Heart left ventricle (tissue), 16 donors: ENCODE measurements around the gene RIC8B. TPM values are rescaled to one million over a fixed set of nuclear protein-coding genes. Genes with fewer than 3 reads are reported as not detected.
A peak's percentile ranks its signal among the peaks of the same experiment; 100 is the strongest.
"Not testable (repeated sequence)": the region's sequence is repeated elsewhere in the genome, so short reads cannot be mapped to it uniquely, and the experiment has no call there.

Experiments used
- ATAC-seq, 4 donors: fragments of 200-7000 bp; cut with Tn5 transposase; one replicate each; pipeline ENCODE4 v1.9.1; 2020 to 2022; ENCODE audit warnings: moderate library complexity in 4 of 4, mild to moderate bottlenecking in 3 of 4, moderate number of reproducible peaks in 1 of 4
- DNase-seq, 5 donors: peaks; one replicate each; pipeline ENCODE4 v3.0.0-alpha.2; 2020
- H3K27ac ChIP-seq, 12 donors: fragments of 200-600 bp; sonication (generic) in 4 of 12; one replicate each; pipeline versions ENCODE4 v1.5.0 to v1.8.0; 2016 to 2022; ENCODE audit warnings: mild to moderate bottlenecking in 2 of 12
- H3K27me3 ChIP-seq, 9 donors: fragments of 200-600 bp; sonication (generic) in 2 of 9; one replicate each; pipeline versions ENCODE4 v1.5.1 to v1.8.0; 2016 to 2022; ENCODE audit warnings: mild to moderate bottlenecking in 3 of 9
- H3K36me3 ChIP-seq, 9 donors: fragments of 200-600 bp; sonication (generic) in 2 of 9; one replicate each; pipeline versions ENCODE4 v1.5.0 to v1.8.0; 2018 to 2022; ENCODE audit warnings: mild to moderate bottlenecking in 2 of 9
- H3K4me1 ChIP-seq, 12 donors: fragments of 200-600 bp; sonication (generic) in 4 of 12; one replicate each; pipeline versions ENCODE4 v1.5.0 to v1.8.0; 2016 to 2022; ENCODE audit warnings: mild to moderate bottlenecking in 3 of 12
- H3K4me3 ChIP-seq, 12 donors: fragments of 200-600 bp; sonication (generic) in 4 of 12; one replicate each; pipeline versions ENCODE4 v1.5.0 to v1.8.0; 2017 to 2022; ENCODE audit warnings: mild to moderate bottlenecking in 9 of 12, moderate library complexity in 4 of 12
- H3K9me3 ChIP-seq, 12 donors: fragments of 200-600 bp; sonication (generic) in 4 of 12; one replicate each; pipeline versions ENCODE4 v1.5.0 to v1.8.0; 2016 to 2022; ENCODE audit warnings: mild to moderate bottlenecking in 1 of 12
- POLR2A ChIP-seq, 2 donors: fragments of 450-650 bp; IDR thresholded peaks; one replicate each; pipeline ENCODE4 v1.6.1; 2017; ENCODE audit warnings: antibody characterized with exemption in 2 of 2, mild to moderate bottlenecking in 2 of 2, moderate library complexity in 2 of 2
- WGBS, 4 donors: extraction: QIAGEN DNeasy Blood & Tissue Kit in 2 of 4; methylation state at CpG; one replicate each; pipeline versions ENCODE4 v1.1.5 to v1.1.7; 2013 to 2018; 5-methylcytosine and 5-hydroxymethylcytosine counted together
- intact Hi-C, 10 donors: fragments of 100-400 bp; cut with DNase I; formaldehyde crosslinking; loops; one replicate each; pipeline versions ENCODE4 v1.11.1 to v1.14.2; 2022
- long read RNA-seq, 3 donors: library from polyadenylated mRNA; unstranded; transcript quantifications; one replicate each; pipeline ENCODE4 v2.0.0, GENCODE V29; 2020 to 2021
- polyA plus RNA-seq, 2 donors: library from polyadenylated mRNA; stranded (reverse); fragments of 200-250 nt; gene quantifications; one replicate each; pipeline ENCODE4 v1.2.3, GENCODE V29; 2013
- total RNA-seq, 9 donors: library from RNA; depleted of rRNA in 2 of 9; stranded (reverse); fragments of >200 nt in 2 of 9; fragmentation: NEBNext Ultra II Directional in 3 of 9; extraction: Animal tissue kit (Norgen Biotek cat#: 25700) in 3 of 9; gene quantifications; one replicate each; pipeline versions ENCODE4 v1.1.0 to v1.2.4, GENCODE V29; 2016 to 2023
- TF ChIP-seq, protein P1 (sequence below), 12 donors: fragments of 200-600 bp; sonication (generic) in 4 of 12; IDR thresholded peaks; one replicate each; pipeline versions ENCODE4 v1.5.0 to v1.8.0; 2018 to 2022; ENCODE audit warnings: antibody characterized with exemption in 12 of 12, mild to moderate bottlenecking in 5 of 12
- donor health status: ischemic (EF 13 %, LVEDD 7.1; RV severe dilation, severe dysfunction).
- donor health status: healthy with polysubstance abuse.
- donor health status: DM: no; HTN: yes; CAD: no.
- donor health status: DM: no; HTN: no; CAD: no.
- donor health status: ischemic (EF 25% LVEDD 6.9; RV normal size, moderate dysfunction).
- donor health status: ischemic (EF 25% LVEDD 5.7; RV mildly dilated, moderate dysfunction).
- donor health status: healthy.
- donor health status: DM: yes; HTN: yes; CAD: no.
- donor health status: ischemic (EF 35%, LVEDD 5.7; RV mildly dilated, moderate dysfunction).
- donor health status: nonischemic (EF 11% LVEDD 7.7; RV severe dilation, severe dysfunction).
- donor health status: DM: yes; HTN: yes; CAD: no.
- donor health status: PGD.
- donor health status: ischemic (EF 29% LVEDD 5.4; RV normal size, mild dysfunction).
- donor health status: nonischemic (EF 23%, LVEDD 6.1; RV moderate dilation, normal function).

Gene RIC8B, protein sequence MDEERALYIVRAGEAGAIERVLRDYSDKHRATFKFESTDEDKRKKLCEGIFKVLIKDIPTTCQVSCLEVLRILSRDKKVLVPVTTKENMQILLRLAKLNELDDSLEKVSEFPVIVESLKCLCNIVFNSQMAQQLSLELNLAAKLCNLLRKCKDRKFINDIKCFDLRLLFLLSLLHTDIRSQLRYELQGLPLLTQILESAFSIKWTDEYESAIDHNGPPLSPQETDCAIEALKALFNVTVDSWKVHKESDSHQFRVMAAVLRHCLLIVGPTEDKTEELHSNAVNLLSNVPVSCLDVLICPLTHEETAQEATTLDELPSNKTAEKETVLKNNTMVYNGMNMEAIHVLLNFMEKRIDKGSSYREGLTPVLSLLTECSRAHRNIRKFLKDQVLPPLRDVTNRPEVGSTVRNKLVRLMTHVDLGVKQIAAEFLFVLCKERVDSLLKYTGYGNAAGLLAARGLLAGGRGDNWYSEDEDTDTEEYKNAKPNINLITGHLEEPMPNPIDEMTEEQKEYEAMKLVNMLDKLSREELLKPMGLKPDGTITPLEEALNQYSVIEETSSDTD
- total RNA-seq: 10 to 100 TPM; 14.2 to 27.5 (median 22.8) TPM
- 10 to 100 TPM in 1 of 2 donors, 1 to 10 TPM in 1; 6.1 to 11.9 TPM for polyA plus RNA-seq
- long read RNA-seq, donor 1, full-length matches to known transcripts: 27 of 38 reads
- long read RNA-seq, donor 1, partial matches to known transcripts: 3 of 38 reads
- long read RNA-seq, donor 1, other reads (novel, unspliced or antisense): 8 of 38 reads
- long read RNA-seq, donor 2, full-length matches to known transcripts: 28 of 39 reads
- long read RNA-seq, donor 2, partial matches to known transcripts: 4 of 39 reads
- long read RNA-seq, donor 2, other reads (novel, unspliced or antisense): 7 of 39 reads
- long read RNA-seq, donor 3, full-length matches to known transcripts: 19 of 31 reads
- long read RNA-seq, donor 3, partial matches to known transcripts: 6 of 31 reads
- long read RNA-seq, donor 3, other reads (novel, unspliced or antisense): 6 of 31 reads

DNA sequence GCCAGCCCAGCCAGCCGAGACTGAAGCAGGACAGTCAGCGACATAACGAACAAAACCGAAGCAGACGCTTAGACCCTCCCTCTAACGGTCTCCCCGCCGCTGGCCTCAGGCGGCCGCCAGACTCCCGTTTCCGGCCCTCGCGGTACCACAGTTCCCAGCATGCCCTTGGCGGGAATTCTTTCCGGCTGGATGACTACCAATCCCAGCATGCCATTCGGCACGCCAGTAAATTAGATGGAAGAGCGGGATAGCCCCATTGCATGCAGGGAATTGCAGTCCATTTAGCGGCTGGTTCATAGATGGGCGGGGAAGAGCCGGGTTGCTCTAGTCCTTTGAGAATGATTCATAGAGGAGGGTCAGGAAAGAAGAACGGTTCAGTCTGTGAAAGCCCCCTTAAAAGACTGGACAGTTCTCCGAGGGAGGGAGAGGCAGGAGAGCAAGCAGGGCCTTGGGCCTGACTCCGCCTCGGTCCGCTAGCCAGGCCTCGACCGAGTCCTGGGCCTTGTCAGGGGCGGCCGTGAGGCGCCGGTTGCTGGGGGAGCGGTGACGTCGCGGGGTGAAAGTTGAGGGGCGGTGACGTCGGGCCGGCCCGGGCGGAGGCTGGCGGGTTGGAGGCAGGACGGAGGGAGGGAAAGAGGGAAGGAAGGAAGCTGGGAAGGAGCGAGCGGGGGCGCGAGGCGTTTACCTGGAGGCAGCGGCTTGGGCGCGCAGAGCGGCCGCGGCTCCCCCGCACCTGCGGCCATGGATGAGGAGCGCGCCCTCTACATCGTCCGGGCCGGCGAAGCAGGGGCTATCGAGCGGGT, at the start of gene RIC8B:
Gene RIC8B, plus strand, starts transcription at position 678 of the 803 bp plus-strand sequence. Its CDS starts 64 bp downstream, at position 742.
- no peaks in the 10 kb centered on the region for H3K27me3 ChIP-seq
- H3K9me3 ChIP-seq: no peaks in the 10 kb centered on the region
- H3K4me3 ChIP-seq: peak within 1 kb of the TSS; percentile 75 to 97 (median 90)
- ATAC-seq: peak; percentile 97 to 98 (median 97)
- TF ChIP-seq, protein P1, sequence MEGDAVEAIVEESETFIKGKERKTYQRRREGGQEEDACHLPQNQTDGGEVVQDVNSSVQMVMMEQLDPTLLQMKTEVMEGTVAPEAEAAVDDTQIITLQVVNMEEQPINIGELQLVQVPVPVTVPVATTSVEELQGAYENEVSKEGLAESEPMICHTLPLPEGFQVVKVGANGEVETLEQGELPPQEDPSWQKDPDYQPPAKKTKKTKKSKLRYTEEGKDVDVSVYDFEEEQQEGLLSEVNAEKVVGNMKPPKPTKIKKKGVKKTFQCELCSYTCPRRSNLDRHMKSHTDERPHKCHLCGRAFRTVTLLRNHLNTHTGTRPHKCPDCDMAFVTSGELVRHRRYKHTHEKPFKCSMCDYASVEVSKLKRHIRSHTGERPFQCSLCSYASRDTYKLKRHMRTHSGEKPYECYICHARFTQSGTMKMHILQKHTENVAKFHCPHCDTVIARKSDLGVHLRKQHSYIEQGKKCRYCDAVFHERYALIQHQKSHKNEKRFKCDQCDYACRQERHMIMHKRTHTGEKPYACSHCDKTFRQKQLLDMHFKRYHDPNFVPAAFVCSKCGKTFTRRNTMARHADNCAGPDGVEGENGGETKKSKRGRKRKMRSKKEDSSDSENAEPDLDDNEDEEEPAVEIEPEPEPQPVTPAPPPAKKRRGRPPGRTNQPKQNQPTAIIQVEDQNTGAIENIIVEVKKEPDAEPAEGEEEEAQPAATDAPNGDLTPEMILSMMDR (IDR thresholded peaks at IDR 0.05): peak in 1 of 12 donors; percentile 13
- TF ChIP-seq POLR2A (IDR thresholded peaks at IDR 0.05): peak in 1 of 2 donors; percentile 74
- H3K4me1 ChIP-seq: peaks cover 5 to 31% (median 13%) of the 10 kb centered on the region in 12 donors
- DNase-seq: peak; percentile 96 to 97 (median 97)
- intact Hi-C loops: loop anchor here in 4 of 10 donors (2.0 to 10.0 kb wide), 3 partner anchors 67 to 181 kb away; partner anchors contain the start of gene TMEM263 (in 1 of the 4)
- no peaks in the 10 kb centered on the region for H3K36me3 ChIP-seq
- WGBS, 4 donors: 0 to 1% (median 0%) methylated on average over 60 to 66 of the region's 66 CpGs
- peak within 1 kb of the TSS; percentile 71 to 99 (median 96) for H3K27ac ChIP-seq

GRCh38 chr12:106724934-106725333, 49.5 kb upstream of the RIC8B start:
- ATAC-seq (no peak), DNase-seq (no peak)
- no peaks in the 10 kb centered on the region for H3K36me3 ChIP-seq
- WGBS, 4 donors: 86 to 94% (median 94%) methylated on average over 6 of the region's 6 CpGs
- intact Hi-C loops: no loop called here
- TF ChIP-seq, protein P1 (IDR thresholded peaks at IDR 0.05): no peak
- TF ChIP-seq POLR2A (IDR thresholded peaks at IDR 0.05): no peak
- H3K27ac ChIP-seq: no peak overlapping the region
- peaks cover 0 to 5% (median 0%) of the 10 kb centered on the region in 12 donors for H3K4me1 ChIP-seq
- H3K4me3 ChIP-seq: no peak overlapping the region
- H3K9me3 ChIP-seq: peaks cover 0 to 4% (median 0%) of the 10 kb centered on the region in 12 donors
- H3K27me3 ChIP-seq: no peaks in the 10 kb centered on the region

GRCh38 chr12:106726603-106727202, 47.8 kb upstream of the RIC8B start:
- H3K27me3 ChIP-seq, H3K4me1 ChIP-seq, H3K27ac ChIP-seq, ATAC-seq, H3K9me3 ChIP-seq, DNase-seq, intact Hi-C loops, H3K4me3 ChIP-seq, H3K36me3 ChIP-seq: not testable (repeated sequence)
- WGBS, 4 donors: 84 to 91% (median 87%) methylated on average over 5 of the region's 5 CpGs

- WGBS, 4 donors: 100% methylated on average over 1 of the region's 1 CpG
- no peak for ATAC-seq
- DNase-seq: no peak
- Histone ChIP-seq H3K4me3 (no peak overlapping the region), H3K27ac (no peak overlapping the region), H3K27me3 (no peaks in the 10 kb centered on the region), H3K4me1 (no peaks in the 10 kb centered on the region), H3K9me3 (peaks cover 0 to 4% (median 0%) of the 10 kb centered on the region in 12 donors), H3K36me3 (no peaks in the 10 kb centered on the region)
- TF ChIP-seq POLR2A (IDR thresholded peaks at IDR 0.05): no peak
- TF ChIP-seq, protein P1 (IDR thresholded peaks at IDR 0.05): no peak
- intact Hi-C loops: no loop called here
These were observed 44.9 kb upstream of the RIC8B start for GRCh38 chr12:106729611-106730010.
